GM18511 (cell line): ENCODE results near the gene ABCB7.
"Not testable (repeated sequence)": the region's sequence is repeated elsewhere in the genome, so short reads cannot be mapped to it uniquely, and the experiment has no call there.

ENCODE experiments used
- ATAC-seq: cut with Tn5 transposase; IDR thresholded peaks from one replicate; pipeline ENCODE4 v1.9.1; 2021; ENCODE audit warnings: mild to moderate bottlenecking, moderate library complexity; ENCODE audit not compliant: unreplicated experiment

The ABCB7 gene

DNA sequence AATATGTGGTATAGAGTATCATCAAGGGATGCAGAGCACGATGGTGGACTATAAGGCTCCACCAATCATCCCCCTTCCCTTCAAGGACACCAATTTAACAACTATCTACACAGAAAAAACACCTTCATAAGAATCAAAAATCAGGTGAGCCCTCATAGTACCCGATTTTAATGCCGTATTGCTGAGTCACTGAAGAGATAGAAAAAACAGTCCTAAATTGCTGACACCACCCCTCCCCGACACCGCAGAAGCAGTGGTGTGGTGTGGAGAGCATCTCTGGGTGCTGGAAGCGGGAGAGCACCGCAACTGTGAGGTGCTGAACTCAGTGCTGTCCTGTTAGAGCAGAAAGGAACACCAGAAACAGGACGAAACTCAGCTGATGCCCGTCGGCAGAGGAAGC lies 49.3 kb downstream of the ABCB7 start:
- ATAC-seq = no peak

DNA sequence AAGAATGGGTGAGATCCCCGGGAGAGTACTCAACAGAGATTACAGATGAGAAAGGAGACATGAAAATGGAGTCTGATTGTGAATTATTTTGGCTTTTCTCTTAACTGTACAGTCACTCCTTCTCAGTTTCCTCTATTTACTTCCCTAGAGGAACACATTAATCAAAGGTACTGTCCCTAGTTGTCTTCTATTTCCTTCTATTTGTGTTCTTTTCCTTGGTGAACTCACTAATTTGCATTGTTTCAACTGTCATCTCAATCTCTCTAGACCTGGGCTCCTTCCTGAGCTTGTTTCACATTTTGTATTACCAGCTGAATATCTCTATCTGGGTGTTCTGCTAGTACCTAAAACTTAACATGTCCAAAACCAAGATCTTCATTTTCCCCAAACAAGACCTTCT lies 59.8 kb downstream of the ABCB7 start:
- ATAC-seq = no peak

DNA sequence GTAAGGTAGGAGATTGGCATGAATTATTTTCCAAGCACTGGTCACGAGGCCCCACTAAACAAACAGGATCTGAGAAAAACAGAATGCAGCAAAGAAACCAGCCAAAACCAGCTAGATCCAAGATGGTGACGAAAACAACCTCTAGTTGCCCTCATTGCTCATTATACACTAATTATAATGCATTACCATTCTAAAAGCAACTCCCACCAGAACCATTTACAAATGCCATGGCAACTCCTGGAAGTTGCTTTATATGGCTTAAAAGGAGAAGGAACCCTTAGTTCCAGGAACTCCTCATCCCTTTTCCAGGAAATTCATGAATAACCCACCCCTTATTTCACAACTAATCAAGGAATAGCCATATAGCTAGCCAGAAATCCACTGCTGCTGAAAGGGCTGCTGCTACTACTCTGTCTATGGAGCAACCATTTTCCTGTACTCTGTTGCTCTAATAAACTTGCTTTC lies 69.3 kb downstream of the ABCB7 start:
- ATAC-seq = no peak

DNA sequence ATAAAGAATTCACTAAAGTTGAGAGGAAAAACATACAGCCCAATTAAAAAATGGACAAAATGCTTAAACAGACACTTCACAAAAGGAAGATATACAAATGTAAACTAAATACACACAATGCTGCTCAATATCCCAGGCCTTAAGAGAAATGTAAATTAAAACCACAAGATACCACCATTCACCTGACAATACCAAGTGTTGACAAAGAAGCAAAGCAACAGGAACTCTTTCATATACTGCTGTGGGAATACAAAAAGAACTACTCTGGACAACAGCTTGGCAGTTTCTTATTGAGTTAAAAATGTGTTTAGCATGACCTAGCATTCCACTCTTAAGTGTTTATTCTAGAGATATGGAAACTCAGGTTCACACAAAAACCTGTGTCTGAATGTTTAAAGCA lies 71.3 kb downstream of the ABCB7 start:
- ATAC-seq = no peak

DNA sequence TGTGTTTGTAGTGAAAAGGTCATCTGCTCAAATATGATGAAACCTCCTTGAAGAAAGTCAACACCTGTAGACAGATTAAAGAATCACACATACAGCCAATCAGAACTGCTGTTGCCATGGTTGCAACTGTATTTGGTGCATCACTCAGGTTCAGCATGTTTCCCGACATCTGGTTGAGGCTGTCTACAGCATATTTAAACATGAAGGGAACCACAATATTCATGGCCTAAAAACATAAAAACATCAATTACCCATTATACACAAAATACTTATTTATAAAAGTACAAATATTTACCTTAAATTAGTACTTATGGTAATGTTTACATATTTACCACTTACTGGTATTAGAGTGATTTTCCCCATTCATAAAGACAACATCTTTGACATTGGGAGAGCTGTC lies 79.7 kb downstream of the ABCB7 start:
- no peak for ATAC-seq

DNA sequence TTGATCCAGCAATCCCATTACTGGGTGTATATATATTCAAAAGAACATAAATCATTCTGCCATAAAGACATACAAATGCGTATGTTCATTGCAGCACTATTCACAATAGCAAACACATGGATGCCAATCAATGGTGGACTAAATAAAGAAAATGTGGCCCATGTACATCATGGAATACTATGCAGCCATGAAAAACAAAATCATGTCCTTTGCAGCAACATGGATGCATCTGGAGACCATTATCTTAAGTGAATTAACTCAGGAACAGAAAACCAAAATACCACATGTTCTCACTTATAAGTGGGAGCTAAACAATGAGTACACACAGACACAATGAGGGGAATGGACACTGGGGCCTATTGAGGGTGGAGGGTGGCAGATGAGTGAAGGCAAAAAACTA lies 81.6 kb downstream of the ABCB7 start:
- no peak for ATAC-seq

DNA sequence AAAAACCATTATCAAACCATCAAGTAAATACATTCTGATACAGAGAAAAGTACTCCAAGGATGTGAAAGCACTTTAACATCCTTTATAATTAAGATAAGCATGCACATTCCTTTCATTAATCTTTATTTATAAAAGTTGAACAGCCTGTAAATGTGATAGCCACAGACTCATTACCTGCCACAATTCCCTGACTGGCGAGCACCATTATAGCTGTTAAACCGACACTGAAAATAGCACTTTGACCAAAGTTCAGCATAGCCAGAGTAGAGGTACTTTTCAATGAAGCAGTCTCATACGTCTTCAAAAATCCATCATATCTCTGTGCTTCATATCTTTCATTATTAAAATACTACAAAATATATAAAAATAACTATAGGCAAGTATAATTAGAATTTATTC lies 84.7 kb downstream of the ABCB7 start:
- no peak for ATAC-seq

DNA sequence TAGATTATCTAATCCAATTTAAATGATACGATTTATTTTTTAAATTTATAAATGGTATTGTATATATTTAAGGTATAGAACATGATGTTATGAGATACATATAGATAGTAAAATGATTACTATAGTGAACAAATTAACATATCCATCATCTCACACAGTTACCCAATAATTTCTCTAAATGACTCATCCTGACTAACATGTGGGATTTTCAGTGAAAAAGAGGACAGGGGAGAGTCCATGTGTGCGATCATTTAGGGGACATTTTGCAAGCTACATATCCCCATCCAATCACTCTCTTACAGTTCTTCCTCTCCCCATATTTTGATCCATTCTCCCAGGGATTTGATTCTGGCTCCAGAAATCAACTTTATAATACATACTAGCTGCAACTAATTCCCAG lies 88.2 kb downstream of the ABCB7 start:
- ATAC-seq = no peak

DNA sequence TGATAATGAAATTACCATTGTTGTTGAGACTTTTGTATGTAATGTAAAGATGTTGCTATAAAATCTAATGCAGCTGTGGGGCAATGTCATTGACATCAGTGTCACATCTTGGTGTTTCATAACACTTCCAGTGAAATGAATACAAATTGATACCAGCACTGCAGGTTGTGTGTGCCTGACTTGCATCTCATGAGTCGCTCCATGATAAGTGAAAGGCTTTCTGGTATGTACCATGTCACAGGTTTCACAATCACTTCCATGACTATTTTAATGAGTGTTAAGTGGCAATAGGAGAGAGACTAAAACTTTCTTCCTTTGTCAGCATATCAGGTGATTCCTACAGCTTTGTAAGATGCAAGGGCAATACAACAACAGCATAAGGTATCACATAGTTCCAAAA lies 94.4 kb downstream of the ABCB7 start:
- ATAC-seq = no peak

DNA sequence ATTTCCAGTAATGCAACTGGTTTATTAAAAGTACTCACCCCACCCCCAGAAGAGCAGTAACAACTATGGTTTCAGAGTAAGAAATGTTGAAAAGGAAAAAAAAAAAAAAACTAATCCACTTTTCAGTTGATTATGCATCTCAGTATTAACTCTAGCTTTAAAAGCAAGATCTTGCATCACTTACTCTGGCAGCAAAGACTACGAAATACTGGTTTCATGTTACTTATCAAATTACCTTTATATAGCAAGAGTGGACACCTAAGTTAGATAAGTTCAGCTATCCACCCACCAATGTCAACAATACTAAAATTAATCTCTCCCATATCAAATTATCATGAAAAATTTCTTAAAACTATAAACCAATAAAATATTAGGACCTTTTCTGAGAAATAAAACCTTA lies 105.0 kb downstream of the ABCB7 start:
- ATAC-seq = no peak

DNA sequence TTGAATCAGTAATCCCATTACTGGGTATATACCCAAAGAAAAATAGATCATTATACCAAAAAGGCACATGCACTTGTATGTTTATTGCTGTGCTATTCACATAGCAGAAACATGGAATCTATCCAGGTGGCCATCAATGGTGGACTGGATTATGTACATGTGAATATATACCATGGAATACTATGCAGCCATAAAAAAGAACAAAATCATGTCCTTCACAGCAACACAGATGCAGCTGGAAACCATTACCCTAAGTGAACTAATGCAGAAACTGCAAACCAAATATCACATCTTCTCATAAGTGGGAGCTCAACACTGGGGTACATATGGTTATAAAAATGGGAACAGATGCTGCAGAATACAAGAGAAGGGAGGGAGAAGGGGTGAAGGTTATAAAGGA lies 110.7 kb downstream of the ABCB7 start:
- ATAC-seq = no peak

DNA sequence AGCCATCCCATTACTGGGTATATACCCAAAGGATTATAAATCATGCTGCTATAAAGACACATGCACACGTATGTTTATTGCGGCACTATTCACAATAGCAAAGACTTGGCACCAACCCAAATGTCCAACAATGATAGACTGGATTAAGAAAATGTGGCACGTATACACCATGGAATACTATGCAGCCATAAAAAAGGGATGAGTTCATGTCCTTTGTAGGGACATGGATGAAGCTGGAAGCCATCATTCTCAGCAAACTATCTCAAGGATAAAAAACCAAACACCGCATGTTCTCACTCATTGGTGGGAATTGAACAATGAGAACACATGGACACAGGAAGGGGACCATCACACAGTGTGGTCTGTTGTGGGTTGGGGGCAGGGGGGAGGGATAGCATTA lies 111.9 kb downstream of the ABCB7 start:
- not testable (repeated sequence) for ATAC-seq

DNA sequence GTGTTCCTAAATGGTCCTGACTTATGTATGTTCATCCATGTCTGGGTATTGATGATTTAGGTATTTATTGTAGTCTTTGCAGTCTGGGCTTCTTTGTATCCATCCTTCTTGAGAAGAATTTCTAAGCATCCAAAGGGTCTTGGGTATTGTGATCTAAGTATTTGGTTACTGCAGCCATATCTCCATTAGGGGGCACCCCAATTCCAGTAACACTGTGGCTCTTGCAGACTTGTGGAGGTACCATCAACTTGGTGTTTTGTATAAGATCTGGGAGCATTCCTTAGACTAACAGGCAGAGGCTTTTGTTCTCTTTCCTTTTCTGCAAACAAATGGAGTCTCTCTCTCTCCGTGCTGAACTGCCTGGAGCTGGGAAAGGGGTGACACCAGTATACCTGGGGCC lies 117.2 kb downstream of the ABCB7 start:
- no peak for ATAC-seq
